ENCODE measurements around the gene SBF2. TPM values are rescaled to one million over a fixed set of nuclear protein-coding genes. Genes with fewer than 3 reads are reported as not detected.
"Not testable (repeated sequence)": the region's sequence is repeated elsewhere in the genome, so short reads cannot be mapped to it uniquely, and the experiment has no call there.

SBF2 gene
- total RNA-seq, 1 donor from 2014 or later, result 39.5 TPM

- no peak for DNase-seq (ENCODE audit: extremely low spot score, unreplicated experiment)
- peaks cover 9% of the 10 kb centered on the region for H3K4me1 Mint-ChIP-seq (ENCODE audit: unreplicated experiment)
- H3K36me3 Mint-ChIP-seq, result no peaks in the 10 kb centered on the region
- TF ChIP-seq CTCF (conservative IDR thresholded peaks at IDR 0.05), result no peak
- no peaks in the 10 kb centered on the region for H3K27me3 Mint-ChIP-seq
- no peak overlapping the region for H3K4me3 Mint-ChIP-seq
- H3K9me3 Mint-ChIP-seq, result no peaks in the 10 kb centered on the region
- no peak overlapping the region for H3K27ac Mint-ChIP-seq
Observed at GRCh38 chr11:10257478-10257877, 36.5 kb downstream of the SBF2 start.

- H3K4me1 Mint-ChIP-seq (ENCODE audit: unreplicated experiment), result peaks cover 9% of the 10 kb centered on the region
- no peaks in the 10 kb centered on the region for H3K9me3 Mint-ChIP-seq
- no peaks in the 10 kb centered on the region for H3K36me3 Mint-ChIP-seq
- no peak overlapping the region for H3K27ac Mint-ChIP-seq
- H3K27me3 Mint-ChIP-seq, result no peaks in the 10 kb centered on the region
- no peak for TF ChIP-seq CTCF (conservative IDR thresholded peaks at IDR 0.05)
- no peak overlapping the region for H3K4me3 Mint-ChIP-seq
- DNase-seq (ENCODE audit: extremely low spot score, unreplicated experiment), result no peak
Observed at GRCh38 chr11:10255388-10256125, 38.5 kb downstream of the SBF2 start.

- H3K9me3 Mint-ChIP-seq; H3K4me3 Mint-ChIP-seq; DNase-seq (ENCODE audit: extremely low spot score, unreplicated experiment); H3K27ac Mint-ChIP-seq; H3K4me1 Mint-ChIP-seq (ENCODE audit: unreplicated experiment); H3K27me3 Mint-ChIP-seq; H3K36me3 Mint-ChIP-seq: not testable (repeated sequence)
Observed at GRCh38 chr11:10249448-10250131, 44.4 kb downstream of the SBF2 start.

GRCh38 chr11:10247011-10247410 lies 47.0 kb downstream of the SBF2 start:
- Mint-ChIP-seq H3K27me3 (no peaks in the 10 kb centered on the region), H3K4me3 (no peak overlapping the region), H3K27ac (no peak overlapping the region), H3K36me3 (peaks cover 9% of the 10 kb centered on the region), H3K4me1 (ENCODE audit: unreplicated experiment) (no peaks in the 10 kb centered on the region), H3K9me3 (peaks cover 6% of the 10 kb centered on the region)
- TF ChIP-seq CTCF (conservative IDR thresholded peaks at IDR 0.05), result no peak
- no peak for DNase-seq (ENCODE audit: extremely low spot score, unreplicated experiment)

- no peak overlapping the region for H3K27ac Mint-ChIP-seq
Observed at GRCh38 chr11:10243896-10244575, 50.0 kb downstream of the SBF2 start.

More at GRCh38 chr11:10243896-10244575, 50.0 kb downstream of the SBF2 start:
- TF ChIP-seq CTCF (conservative IDR thresholded peaks at IDR 0.05), result no peak
- no peak for DNase-seq (ENCODE audit: extremely low spot score, unreplicated experiment)
- Mint-ChIP-seq H3K9me3 (peaks cover 6% of the 10 kb centered on the region), H3K36me3 (peaks cover 9% of the 10 kb centered on the region), H3K4me3 (no peak overlapping the region), H3K4me1 (ENCODE audit: unreplicated experiment) (no peaks in the 10 kb centered on the region), H3K27me3 (no peaks in the 10 kb centered on the region)
